Measurements from ENCODE around the gene HMCN2.

DNA sequence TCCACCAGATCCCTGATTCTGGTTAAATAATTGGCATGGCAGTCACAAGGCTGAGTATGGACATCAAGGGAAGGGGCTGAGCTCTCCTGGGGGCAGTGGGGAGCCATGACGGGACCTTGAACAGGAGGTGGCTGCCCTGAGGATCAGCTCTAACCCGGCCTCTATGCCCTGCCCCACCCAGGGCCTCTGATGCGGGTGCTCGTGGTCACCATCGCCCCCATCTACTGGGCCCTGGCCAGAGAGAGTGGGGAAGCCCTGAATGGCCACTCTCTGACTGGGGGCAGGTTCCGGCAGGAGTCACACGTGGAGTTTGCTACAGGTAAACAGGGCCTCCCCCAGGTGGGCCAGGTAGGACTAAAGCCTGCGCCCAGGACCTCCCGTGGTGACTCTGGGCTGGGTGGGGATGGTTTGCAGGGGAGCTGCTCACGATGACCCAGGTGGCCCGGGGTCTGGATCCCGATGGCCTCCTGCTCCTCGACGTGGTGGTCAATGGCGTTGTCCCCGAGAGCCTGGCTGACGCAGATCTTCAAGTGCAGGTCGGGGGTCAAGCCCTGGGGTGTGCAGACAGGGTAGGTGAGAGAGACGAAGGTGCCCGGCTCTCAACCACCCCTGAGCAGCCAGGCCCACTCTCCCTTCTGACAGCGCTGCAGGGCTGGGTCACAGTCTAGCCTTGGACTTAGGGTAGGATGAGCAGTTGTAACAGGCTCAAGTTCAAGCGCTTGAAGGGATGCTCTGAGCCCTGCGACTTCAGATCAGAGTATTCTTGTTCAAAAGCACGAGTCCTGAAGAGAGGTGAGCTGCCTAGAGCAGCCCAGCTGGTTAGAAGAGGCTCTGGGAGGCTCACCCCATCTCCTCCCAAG lies 159.3 kb downstream of the HMCN2 start:
- TF ChIP-seq, protein P1, sequence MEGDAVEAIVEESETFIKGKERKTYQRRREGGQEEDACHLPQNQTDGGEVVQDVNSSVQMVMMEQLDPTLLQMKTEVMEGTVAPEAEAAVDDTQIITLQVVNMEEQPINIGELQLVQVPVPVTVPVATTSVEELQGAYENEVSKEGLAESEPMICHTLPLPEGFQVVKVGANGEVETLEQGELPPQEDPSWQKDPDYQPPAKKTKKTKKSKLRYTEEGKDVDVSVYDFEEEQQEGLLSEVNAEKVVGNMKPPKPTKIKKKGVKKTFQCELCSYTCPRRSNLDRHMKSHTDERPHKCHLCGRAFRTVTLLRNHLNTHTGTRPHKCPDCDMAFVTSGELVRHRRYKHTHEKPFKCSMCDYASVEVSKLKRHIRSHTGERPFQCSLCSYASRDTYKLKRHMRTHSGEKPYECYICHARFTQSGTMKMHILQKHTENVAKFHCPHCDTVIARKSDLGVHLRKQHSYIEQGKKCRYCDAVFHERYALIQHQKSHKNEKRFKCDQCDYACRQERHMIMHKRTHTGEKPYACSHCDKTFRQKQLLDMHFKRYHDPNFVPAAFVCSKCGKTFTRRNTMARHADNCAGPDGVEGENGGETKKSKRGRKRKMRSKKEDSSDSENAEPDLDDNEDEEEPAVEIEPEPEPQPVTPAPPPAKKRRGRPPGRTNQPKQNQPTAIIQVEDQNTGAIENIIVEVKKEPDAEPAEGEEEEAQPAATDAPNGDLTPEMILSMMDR (IDR thresholded peaks at IDR 0.05) = no peak
- TF ChIP-seq EP300 (IDR thresholded peaks at IDR 0.05) = no peak

Measured in ovary (tissue), 3 donors.